ENCODE data around the gene CEP131.

The CEP131 gene

DNA sequence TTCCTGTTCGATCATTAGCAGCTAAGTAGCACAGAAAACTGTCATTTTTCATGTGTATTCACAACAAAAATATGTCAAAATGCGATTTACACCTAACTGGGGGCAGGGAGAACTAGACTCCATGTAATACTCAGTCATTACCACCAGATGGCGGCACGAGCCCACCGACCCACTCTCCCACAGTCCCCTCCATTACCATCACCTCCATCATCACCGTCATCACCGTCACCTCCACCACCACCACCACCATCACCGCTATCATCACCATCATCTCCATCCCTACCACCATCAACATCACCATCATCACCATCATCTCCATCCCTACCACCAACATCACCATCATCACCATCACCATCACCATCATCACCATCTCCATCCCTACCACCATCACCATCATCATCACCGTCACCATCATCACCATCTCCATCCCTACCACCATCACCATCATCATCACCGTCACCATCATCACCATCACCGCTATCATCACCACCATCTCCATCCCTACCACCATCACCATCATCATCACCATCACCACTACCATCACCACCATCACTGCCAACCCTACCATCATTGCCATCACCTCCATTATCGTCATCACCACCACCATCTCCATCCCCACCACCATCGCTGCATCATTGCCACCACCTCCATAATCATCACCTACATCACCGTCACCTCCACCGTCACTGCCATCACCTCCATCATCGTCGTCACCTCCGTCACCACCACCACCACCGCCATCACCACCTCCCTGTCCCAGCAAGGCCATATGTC lies 30.8 kb upstream of the CEP131 start (continued):
- TF ChIP-seq, protein P1, sequence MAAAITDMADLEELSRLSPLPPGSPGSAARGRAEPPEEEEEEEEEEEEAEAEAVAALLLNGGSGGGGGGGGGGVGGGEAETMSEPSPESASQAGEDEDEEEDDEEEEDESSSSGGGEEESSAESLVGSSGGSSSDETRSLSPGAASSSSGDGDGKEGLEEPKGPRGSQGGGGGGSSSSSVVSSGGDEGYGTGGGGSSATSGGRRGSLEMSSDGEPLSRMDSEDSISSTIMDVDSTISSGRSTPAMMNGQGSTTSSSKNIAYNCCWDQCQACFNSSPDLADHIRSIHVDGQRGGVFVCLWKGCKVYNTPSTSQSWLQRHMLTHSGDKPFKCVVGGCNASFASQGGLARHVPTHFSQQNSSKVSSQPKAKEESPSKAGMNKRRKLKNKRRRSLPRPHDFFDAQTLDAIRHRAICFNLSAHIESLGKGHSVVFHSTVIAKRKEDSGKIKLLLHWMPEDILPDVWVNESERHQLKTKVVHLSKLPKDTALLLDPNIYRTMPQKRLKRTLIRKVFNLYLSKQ (tag by site-specific recombination; IDR thresholded peaks at IDR 0.05; ENCODE audit: borderline replicate concordance), result peak; percentile 2; the same call in 1 of the 2 replicates
- TF ChIP-seq ZNF530 (tag by site-specific recombination; IDR thresholded peaks at IDR 0.05; ENCODE audit: low read depth) (peak; percentile 59; the same call in 1 of the 2 replicates), ZNF670 (tag by site-specific recombination; IDR thresholded peaks at IDR 0.05; ENCODE audit: low read depth) (peak; percentile 94; the same call in 1 of the 2 replicates), TRIM28 (IDR thresholded peaks at IDR 0.05; ENCODE audit: borderline replicate concordance, low read length) (no peak), ZNF239 (tag by site-specific recombination; IDR thresholded peaks at IDR 0.05) (peak; percentile 39; the same call in 1 of the 2 replicates), ZNF596 (tag by site-specific recombination; IDR thresholded peaks at IDR 0.05) (no peak), ZNF248 (tag by site-specific recombination; IDR thresholded peaks at IDR 0.05) (no peak; the same call in 1 of the 2 replicates), ZNF114 (tag by site-specific recombination; IDR thresholded peaks at IDR 0.05) (no peak), MZF1 (tag by site-specific recombination; IDR thresholded peaks at IDR 0.05; ENCODE audit: borderline replicate concordance) (no peak), ZNF223 (tag by site-specific recombination; IDR thresholded peaks at IDR 0.05) (no peak), SETDB1 (IDR thresholded peaks at IDR 0.05; ENCODE audit: insufficient read length, low read length) (no peak), ZNF211 (tag by site-specific recombination; IDR thresholded peaks at IDR 0.05; ENCODE audit: low read depth) (no peak), ZNF560 (tag by site-specific recombination; IDR thresholded peaks at IDR 0.05; ENCODE audit: borderline replicate concordance) (no peak), SCRT2 (tag by site-specific recombination; IDR thresholded peaks at IDR 0.05) (0 out of 2 replicates have a peak, but pooled peaks have one; percentile 16), ZNF677 (tag by site-specific recombination; IDR thresholded peaks at IDR 0.05) (no peak), ZNF169 (tag by site-specific recombination; IDR thresholded peaks at IDR 0.05) (peak; percentile 80; the same call in 1 of the 2 replicates), ZNF555 (tag by site-specific recombination; conservative IDR thresholded peaks at IDR 0.05) (no peak), ZNF16 (tag by site-specific recombination; IDR thresholded peaks at IDR 0.05; ENCODE audit: low read depth) (no peak; the same call in 1 of the 2 replicates), ZNF324 (tag by site-specific recombination; IDR thresholded peaks at IDR 0.05) (peak; percentile 74; the same call in 1 of the 2 replicates), SALL2 (tag by site-specific recombination; IDR thresholded peaks at IDR 0.05; ENCODE audit: borderline replicate concordance) (no peak), ZNF621 (tag by site-specific recombination; IDR thresholded peaks at IDR 0.05) (no peak), HOXC10 (CRISPR knock-in tag; IDR thresholded peaks at IDR 0.05) (no peak), ZNF558 (tag by site-specific recombination; IDR thresholded peaks at IDR 0.05) (no peak), ZNF214 (tag by site-specific recombination; IDR thresholded peaks at IDR 0.05; ENCODE audit: borderline replicate concordance) (no peak), ZNF776 (tag by site-specific recombination; IDR thresholded peaks at IDR 0.05; ENCODE audit: borderline replicate concordance) (no peak)
- TF ChIP-seq, protein P2, sequence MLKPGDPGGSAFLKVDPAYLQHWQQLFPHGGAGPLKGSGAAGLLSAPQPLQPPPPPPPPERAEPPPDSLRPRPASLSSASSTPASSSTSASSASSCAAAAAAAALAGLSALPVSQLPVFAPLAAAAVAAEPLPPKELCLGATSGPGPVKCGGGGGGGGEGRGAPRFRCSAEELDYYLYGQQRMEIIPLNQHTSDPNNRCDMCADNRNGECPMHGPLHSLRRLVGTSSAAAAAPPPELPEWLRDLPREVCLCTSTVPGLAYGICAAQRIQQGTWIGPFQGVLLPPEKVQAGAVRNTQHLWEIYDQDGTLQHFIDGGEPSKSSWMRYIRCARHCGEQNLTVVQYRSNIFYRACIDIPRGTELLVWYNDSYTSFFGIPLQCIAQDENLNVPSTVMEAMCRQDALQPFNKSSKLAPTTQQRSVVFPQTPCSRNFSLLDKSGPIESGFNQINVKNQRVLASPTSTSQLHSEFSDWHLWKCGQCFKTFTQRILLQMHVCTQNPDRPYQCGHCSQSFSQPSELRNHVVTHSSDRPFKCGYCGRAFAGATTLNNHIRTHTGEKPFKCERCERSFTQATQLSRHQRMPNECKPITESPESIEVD (tag by site-specific recombination; IDR thresholded peaks at IDR 0.05), result no peak
- TF ChIP-seq, protein P3, sequence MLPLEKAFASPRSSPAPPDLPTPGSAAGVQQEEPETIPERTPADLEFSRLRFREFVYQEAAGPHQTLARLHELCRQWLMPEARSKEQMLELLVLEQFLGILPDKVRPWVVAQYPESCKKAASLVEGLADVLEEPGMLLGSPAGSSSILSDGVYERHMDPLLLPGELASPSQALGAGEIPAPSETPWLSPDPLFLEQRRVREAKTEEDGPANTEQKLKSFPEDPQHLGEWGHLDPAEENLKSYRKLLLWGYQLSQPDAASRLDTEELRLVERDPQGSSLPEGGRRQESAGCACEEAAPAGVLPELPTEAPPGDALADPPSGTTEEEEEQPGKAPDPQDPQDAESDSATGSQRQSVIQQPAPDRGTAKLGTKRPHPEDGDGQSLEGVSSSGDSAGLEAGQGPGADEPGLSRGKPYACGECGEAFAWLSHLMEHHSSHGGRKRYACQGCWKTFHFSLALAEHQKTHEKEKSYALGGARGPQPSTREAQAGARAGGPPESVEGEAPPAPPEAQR (tag by site-specific recombination; IDR thresholded peaks at IDR 0.05), result no peak
- TF ChIP-seq, protein P4, sequence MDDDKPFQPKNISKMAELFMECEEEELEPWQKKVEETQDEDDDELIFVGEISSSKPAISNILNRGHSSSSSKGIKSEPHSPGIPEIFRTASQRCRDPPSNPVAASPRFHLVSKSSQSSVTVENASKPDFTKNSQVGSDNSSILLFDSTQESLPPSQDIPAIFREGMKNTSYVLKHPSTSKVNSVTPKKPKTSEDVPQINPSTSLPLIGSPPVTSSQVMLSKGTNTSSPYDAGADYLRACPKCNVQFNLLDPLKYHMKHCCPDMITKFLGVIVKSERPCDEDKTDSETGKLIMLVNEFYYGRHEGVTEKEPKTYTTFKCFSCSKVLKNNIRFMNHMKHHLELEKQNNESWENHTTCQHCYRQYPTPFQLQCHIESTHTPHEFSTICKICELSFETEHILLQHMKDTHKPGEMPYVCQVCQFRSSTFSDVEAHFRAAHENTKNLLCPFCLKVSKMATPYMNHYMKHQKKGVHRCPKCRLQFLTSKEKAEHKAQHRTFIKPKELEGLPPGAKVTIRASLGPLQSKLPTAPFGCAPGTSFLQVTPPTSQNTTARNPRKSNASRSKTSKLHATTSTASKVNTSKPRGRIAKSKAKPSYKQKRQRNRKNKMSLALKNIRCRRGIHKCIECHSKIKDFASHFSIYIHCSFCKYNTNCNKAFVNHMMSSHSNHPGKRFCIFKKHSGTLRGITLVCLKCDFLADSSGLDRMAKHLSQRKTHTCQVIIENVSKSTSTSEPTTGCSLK (tag by site-specific recombination; IDR thresholded peaks at IDR 0.05), result no peak; the same call in none of the 2 replicates
- TF ChIP-seq, protein P5, sequence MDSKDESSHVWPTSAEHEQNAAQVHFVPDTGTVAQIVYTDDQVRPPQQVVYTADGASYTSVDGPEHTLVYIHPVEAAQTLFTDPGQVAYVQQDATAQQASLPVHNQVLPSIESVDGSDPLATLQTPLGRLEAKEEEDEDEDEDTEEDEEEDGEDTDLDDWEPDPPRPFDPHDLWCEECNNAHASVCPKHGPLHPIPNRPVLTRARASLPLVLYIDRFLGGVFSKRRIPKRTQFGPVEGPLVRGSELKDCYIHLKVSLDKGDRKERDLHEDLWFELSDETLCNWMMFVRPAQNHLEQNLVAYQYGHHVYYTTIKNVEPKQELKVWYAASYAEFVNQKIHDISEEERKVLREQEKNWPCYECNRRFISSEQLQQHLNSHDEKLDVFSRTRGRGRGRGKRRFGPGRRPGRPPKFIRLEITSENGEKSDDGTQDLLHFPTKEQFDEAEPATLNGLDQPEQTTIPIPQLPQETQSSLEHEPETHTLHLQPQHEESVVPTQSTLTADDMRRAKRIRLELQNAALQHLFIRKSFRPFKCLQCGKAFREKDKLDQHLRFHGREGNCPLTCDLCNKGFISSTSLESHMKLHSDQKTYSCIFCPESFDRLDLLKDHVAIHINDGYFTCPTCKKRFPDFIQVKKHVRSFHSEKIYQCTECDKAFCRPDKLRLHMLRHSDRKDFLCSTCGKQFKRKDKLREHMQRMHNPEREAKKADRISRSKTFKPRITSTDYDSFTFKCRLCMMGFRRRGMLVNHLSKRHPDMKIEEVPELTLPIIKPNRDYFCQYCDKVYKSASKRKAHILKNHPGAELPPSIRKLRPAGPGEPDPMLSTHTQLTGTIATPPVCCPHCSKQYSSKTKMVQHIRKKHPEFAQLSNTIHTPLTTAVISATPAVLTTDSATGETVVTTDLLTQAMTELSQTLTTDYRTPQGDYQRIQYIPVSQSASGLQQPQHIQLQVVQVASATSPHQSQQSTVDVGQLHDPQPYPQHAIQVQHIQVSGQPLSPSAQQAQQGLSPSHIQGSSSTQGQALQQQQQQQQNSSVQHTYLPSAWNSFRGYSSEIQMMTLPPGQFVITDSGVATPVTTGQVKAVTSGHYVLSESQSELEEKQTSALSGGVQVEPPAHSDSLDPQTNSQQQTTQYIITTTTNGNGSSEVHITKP (tag by site-specific recombination; IDR thresholded peaks at IDR 0.05), result no peak
